ENCODE measurements around the gene RBSN. TPM values are rescaled to one million over a fixed set of nuclear protein-coding genes. Genes with fewer than 3 reads are reported as not detected.

Gene RBSN
- total and polyA plus RNA-seq, 7 experiments from 2014 or later, result 20.5 to 54.4 (median 39.0) TPM

DNA sequence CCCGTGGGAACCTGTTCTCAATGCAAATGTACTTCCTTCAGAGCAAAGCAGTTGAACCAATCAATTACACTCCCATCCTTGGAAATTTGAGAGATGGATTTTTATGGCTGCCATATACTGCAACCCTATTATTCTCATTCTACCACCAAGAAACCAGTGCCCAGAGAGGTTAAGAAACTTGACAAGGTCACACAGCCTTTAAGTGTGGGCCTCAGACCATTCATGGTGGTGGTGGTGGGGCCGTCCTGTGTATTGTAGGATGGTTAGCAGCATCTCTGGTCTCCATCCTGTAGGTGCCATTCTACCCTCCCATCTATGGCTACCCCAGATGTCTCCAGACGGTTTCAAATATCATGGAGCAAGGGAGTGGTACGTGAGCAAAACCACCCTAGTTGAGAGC lies 23.4 kb upstream of the RBSN start:
- H3K27me3 ChIP-seq (ENCODE audit: control insufficient read depth in 2 of 2, insufficient read depth in 2 of 2, low read length in 2 of 2), result no peaks in the 10 kb centered on the region

DNA sequence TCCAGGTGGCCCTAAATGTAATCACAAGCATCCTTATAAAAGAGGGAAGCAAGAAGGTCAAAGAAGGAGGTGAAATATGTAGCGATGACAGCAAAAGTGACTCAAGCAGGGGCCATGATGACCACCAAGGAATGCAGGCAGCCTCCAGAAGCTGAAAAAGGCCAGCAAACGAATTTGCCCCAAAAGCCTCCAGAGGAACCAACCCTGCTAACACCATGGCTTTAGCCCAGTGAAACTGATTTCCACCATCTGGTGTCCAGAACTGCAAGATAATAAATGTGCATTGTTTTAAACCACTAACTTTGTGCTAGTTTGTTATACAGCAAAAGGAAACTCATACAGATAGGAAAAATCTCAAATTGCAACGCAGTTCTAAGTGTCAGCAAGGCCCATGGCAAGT lies 23.0 kb upstream of the RBSN start:
- Mint-ChIP-seq H3K36me3 (peaks cover 0 to 1% (median 0%) of the 10 kb centered on the region in 5 donors), H3K9me3 (peaks cover 0 to 2% (median 0%) of the 10 kb centered on the region in 11 donors), H3K4me1 (peaks cover 0 to 10% (median 4%) of the 10 kb centered on the region in 7 donors), H3K27me3 (peaks cover 0 to 7% (median 5%) of the 10 kb centered on the region in 5 donors), H3K27ac (no peak overlapping the region), H3K4me3 (no peak overlapping the region)
- Histone ChIP-seq H3K36me3 (ENCODE audit: control insufficient read depth in 2 of 3, insufficient read depth in 3 of 3, low read length in 3 of 3) (no peaks in the 10 kb centered on the region), H3K4me1 (ENCODE audit: control insufficient read depth in 2 of 2, insufficient read depth in 2 of 2, low read length in 2 of 2) (no peaks in the 10 kb centered on the region), H3K27ac (ENCODE audit: low read depth, low read length) (no peak overlapping the region), H3K27me3 (ENCODE audit: control insufficient read depth in 2 of 2, insufficient read depth in 2 of 2, low read length in 2 of 2) (no peaks in the 10 kb centered on the region), H3K4me3 (ENCODE audit: low read length) (no peak overlapping the region), H3K9me3 (ENCODE audit: control insufficient read depth in 2 of 3, low read length in 3 of 3) (no peaks in the 10 kb centered on the region)
- intact Hi-C loops (cut with micrococcal nuclease), result no loop called here
- ChIA-PET POLR2A (no interaction called here), CTCF (no interaction called here)
- ATAC-seq (no peak), DNase-seq (no peak)

More for the DNA sequence above, 23.4 kb upstream of the RBSN start:
- H3K4me3 Mint-ChIP-seq, result no peak overlapping the region
- no peak overlapping the region for H3K27ac Mint-ChIP-seq
- DNase-seq, result no peak
- Histone ChIP-seq H3K9me3 (ENCODE audit: control insufficient read depth in 2 of 3, low read length in 3 of 3) (no peaks in the 10 kb centered on the region), H3K4me1 (ENCODE audit: control insufficient read depth in 2 of 2, insufficient read depth in 2 of 2, low read length in 2 of 2) (no peaks in the 10 kb centered on the region), H3K36me3 (ENCODE audit: control insufficient read depth in 2 of 3, insufficient read depth in 3 of 3, low read length in 3 of 3) (no peaks in the 10 kb centered on the region), H3K27ac (ENCODE audit: low read depth, low read length) (no peak overlapping the region), H3K4me3 (ENCODE audit: low read length) (no peak overlapping the region)
- ATAC-seq, result no peak
- H3K27me3 Mint-ChIP-seq, result peaks cover 0 to 8% (median 5%) of the 10 kb centered on the region in 5 donors
- ChIA-PET POLR2A (no interaction called here), CTCF (no interaction called here)
- intact Hi-C loops (cut with micrococcal nuclease), result no loop called here
- H3K9me3 Mint-ChIP-seq, result peaks cover 0 to 2% (median 0%) of the 10 kb centered on the region in 11 donors
- H3K4me1 Mint-ChIP-seq, result peaks cover 0 to 10% (median 4%) of the 10 kb centered on the region in 7 donors
- H3K36me3 Mint-ChIP-seq, result peaks cover 0 to 1% (median 0%) of the 10 kb centered on the region in 5 donors

DNA sequence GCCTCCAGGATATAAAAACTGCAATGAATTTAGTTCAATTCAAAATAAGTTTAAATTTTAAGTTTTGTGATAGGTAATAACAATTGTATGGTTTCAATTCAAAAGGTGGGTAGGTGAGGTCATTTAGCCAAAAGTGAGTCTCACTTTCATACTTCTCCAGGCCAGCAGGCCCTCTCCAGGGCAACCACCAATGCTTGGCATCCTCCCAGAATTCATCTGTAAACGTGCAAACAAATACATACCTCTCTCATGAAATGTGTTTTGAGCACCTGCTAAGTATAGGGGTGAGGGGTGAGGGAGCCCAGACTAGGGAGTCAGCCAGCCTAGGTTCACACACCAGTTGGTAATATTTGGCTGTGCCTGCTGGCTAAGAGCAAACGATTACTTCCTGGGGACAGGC lies 22.0 kb upstream of the RBSN start:
- intact Hi-C loops (cut with micrococcal nuclease), result no loop called here
- Mint-ChIP-seq H3K27ac (no peak overlapping the region), H3K4me1 (peaks cover 0 to 10% (median 4%) of the 10 kb centered on the region in 7 donors), H3K4me3 (no peak overlapping the region), H3K36me3 (peaks cover 0 to 1% (median 0%) of the 10 kb centered on the region in 5 donors), H3K27me3 (peaks cover 0 to 7% (median 4%) of the 10 kb centered on the region in 5 donors), H3K9me3 (peaks cover 0 to 4% (median 0%) of the 10 kb centered on the region in 11 donors)
- Histone ChIP-seq H3K4me3 (ENCODE audit: low read length) (no peak overlapping the region), H3K27me3 (ENCODE audit: control insufficient read depth in 2 of 2, insufficient read depth in 2 of 2, low read length in 2 of 2) (no peaks in the 10 kb centered on the region), H3K27ac (ENCODE audit: low read depth, low read length) (no peak overlapping the region), H3K36me3 (ENCODE audit: control insufficient read depth in 2 of 3, insufficient read depth in 3 of 3, low read length in 3 of 3) (no peaks in the 10 kb centered on the region), H3K9me3 (ENCODE audit: control insufficient read depth in 2 of 3, low read length in 3 of 3) (no peaks in the 10 kb centered on the region), H3K4me1 (ENCODE audit: control insufficient read depth in 2 of 2, insufficient read depth in 2 of 2, low read length in 2 of 2) (no peaks in the 10 kb centered on the region)
- ChIA-PET POLR2A (no interaction called here), CTCF (no interaction called here)
- no peak for ATAC-seq
- DNase-seq, result no peak

DNA sequence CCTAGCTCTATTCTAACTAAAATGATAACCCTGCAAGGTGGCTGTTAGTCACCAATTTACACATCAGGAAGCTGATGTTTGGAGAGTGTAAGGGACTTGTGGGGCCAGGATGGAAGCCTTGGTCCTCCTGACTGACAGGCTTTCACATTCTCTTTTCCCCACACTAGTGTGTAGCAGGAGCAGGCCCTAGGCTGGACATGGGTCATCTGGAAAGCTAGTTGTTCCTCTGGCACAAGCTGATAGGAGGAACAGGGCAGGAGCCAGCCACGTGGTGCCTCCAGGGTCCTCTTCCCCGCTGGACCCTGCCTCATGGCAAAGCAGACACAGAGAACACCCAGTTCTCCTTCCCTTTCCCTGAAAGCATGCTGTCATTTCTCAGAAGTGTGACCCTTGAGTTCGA lies 18.1 kb upstream of the RBSN start:
- no peak overlapping the region for H3K27ac Mint-ChIP-seq
- no peaks in the 10 kb centered on the region for H3K9me3 ChIP-seq (ENCODE audit: control insufficient read depth in 2 of 3, low read length in 3 of 3)
- no peaks in the 10 kb centered on the region for H3K36me3 Mint-ChIP-seq
- no peaks in the 10 kb centered on the region for H3K4me1 ChIP-seq (ENCODE audit: control insufficient read depth in 2 of 2, insufficient read depth in 2 of 2, low read length in 2 of 2)
- CTCF ChIA-PET, result interaction anchor here (2.8 kb wide), 1 partner anchor 8 kb away, joined by 18 read pairs; no protein-coding TSS in a partner anchor
- intact Hi-C loops (cut with micrococcal nuclease), result no loop called here
- H3K27ac ChIP-seq (ENCODE audit: low read depth, low read length), result no peak overlapping the region
- peaks cover 0 to 23% (median 0%) of the 10 kb centered on the region in 5 donors for H3K27me3 Mint-ChIP-seq
- ATAC-seq, result no peak
- H3K4me3 ChIP-seq (ENCODE audit: low read length), result no peak overlapping the region
- H3K9me3 Mint-ChIP-seq, result peaks cover 0 to 2% (median 0%) of the 10 kb centered on the region in 11 donors
- H3K4me1 Mint-ChIP-seq, result peaks cover 0 to 5% (median 3%) of the 10 kb centered on the region in 7 donors
- DNase-seq, result no peak
- H3K36me3 ChIP-seq (ENCODE audit: control insufficient read depth in 2 of 3, insufficient read depth in 3 of 3, low read length in 3 of 3), result no peaks in the 10 kb centered on the region
- no peak overlapping the region for H3K4me3 Mint-ChIP-seq
- POLR2A ChIA-PET, result no interaction called here
- no peaks in the 10 kb centered on the region for H3K27me3 ChIP-seq (ENCODE audit: control insufficient read depth in 2 of 2, insufficient read depth in 2 of 2, low read length in 2 of 2)

DNA sequence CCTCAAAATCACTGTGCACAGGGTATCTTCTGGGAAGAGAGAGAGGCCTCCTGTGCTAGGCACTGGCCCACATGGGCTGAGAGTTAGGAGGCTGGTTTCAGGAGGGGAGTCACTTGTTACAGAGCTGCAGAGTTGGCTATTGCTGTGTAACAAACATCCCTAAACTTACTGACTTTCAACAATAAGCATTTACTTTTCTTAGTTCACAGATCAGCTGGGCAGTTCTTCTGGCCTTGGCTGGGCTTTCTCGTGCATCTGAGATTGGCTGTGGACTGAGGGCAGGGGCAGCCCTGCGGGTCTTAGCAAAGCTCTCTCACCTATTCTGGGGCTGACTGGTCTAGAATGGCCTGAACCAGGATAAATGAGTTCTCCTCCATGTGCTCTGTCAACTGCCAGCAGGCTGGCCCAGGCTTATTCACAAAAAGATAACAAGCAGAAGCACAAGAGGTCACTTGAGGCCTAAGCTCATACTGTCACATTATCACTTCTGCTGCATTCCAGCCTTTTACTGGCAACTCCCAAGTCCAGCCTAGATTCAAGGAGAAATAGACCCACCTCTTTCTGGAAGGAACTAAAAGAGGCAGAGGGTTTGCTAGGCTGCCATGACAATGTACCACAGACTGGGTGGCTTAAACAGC lies 17.2 kb upstream of the RBSN start:
- Histone ChIP-seq H3K27me3 (ENCODE audit: control insufficient read depth in 2 of 2, insufficient read depth in 2 of 2, low read length in 2 of 2) (no peaks in the 10 kb centered on the region), H3K9me3 (ENCODE audit: control insufficient read depth in 2 of 3, low read length in 3 of 3) (no peaks in the 10 kb centered on the region), H3K4me1 (ENCODE audit: control insufficient read depth in 2 of 2, insufficient read depth in 2 of 2, low read length in 2 of 2) (no peaks in the 10 kb centered on the region), H3K4me3 (ENCODE audit: low read length) (no peak overlapping the region), H3K36me3 (ENCODE audit: control insufficient read depth in 2 of 3, insufficient read depth in 3 of 3, low read length in 3 of 3) (no peaks in the 10 kb centered on the region), H3K27ac (ENCODE audit: low read depth, low read length) (no peak overlapping the region)
- ChIA-PET CTCF (interaction anchor here (0.6 kb wide), 1 partner anchor 109 kb away, joined by 4 read pairs; no protein-coding TSS in a partner anchor), POLR2A (no interaction called here)
- no peak overlapping the region for H3K4me3 Mint-ChIP-seq
- H3K27me3 Mint-ChIP-seq, result peaks cover 0 to 23% (median 0%) of the 10 kb centered on the region in 5 donors
- H3K36me3 Mint-ChIP-seq, result no peaks in the 10 kb centered on the region
- intact Hi-C loops (cut with micrococcal nuclease), result no loop called here
- no peak overlapping the region for H3K27ac Mint-ChIP-seq
- H3K4me1 Mint-ChIP-seq, result peaks cover 0 to 5% (median 3%) of the 10 kb centered on the region in 7 donors
- ATAC-seq, result no peak
- no peak for DNase-seq
- peaks cover 0 to 2% (median 0%) of the 10 kb centered on the region in 11 donors for H3K9me3 Mint-ChIP-seq

DNA sequence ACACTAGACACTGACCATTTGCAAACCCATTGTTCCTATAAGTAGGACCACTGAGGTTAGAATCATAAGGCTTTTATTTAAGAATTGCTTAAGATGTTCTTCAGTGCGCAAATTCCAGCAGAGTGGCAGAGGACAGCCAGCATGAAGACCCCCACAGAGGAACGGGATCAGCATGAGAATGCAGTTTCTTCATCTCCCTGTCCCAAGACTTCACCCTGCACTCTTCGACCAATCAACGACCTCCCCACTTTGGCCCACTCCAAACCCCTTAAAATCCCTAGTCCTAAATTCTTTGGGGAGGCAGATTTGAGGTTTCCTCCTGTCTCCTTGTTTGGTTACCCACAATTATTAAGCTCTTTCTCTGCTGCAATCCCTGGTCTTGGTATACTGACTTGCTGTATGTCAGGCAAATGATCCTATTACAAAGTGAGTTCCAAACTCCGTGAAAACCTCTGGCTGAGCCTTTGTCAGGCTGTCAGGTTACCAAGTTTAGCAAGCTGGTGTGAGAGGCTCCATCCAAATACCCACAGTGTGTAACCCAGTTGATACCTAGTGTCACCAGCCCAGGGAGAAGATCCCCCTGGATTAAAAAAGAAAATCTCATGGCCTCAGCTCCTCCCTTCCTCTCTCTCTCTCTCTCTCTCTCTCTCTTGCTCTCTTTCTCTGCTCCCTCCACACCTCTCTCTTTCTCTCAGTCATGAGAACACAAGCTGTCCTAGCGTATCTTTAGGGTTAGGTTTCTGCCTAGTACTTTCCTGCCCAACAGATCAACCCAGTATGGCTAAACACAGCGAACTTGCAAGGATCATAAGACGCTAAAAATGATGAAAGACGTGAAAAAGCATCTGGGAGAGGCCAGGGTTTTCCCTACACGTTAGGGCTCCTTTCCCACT lies 15.8 kb upstream of the RBSN start:
- ChIA-PET POLR2A (no interaction called here), CTCF (no interaction called here)
- H3K27ac Mint-ChIP-seq, result no peak overlapping the region
- DNase-seq (no peak), ATAC-seq (no peak)
- H3K27me3 Mint-ChIP-seq, result peaks cover 0 to 22% (median 0%) of the 10 kb centered on the region in 5 donors
- no peaks in the 10 kb centered on the region for H3K4me1 ChIP-seq (ENCODE audit: control insufficient read depth in 2 of 2, insufficient read depth in 2 of 2, low read length in 2 of 2)
- peaks cover 0 to 5% (median 3%) of the 10 kb centered on the region in 7 donors for H3K4me1 Mint-ChIP-seq
- H3K4me3 Mint-ChIP-seq, result no peak overlapping the region
- H3K36me3 Mint-ChIP-seq, result no peaks in the 10 kb centered on the region
- H3K36me3 ChIP-seq (ENCODE audit: control insufficient read depth in 2 of 3, insufficient read depth in 3 of 3, low read length in 3 of 3), result no peaks in the 10 kb centered on the region
- no peaks in the 10 kb centered on the region for H3K27me3 ChIP-seq (ENCODE audit: control insufficient read depth in 2 of 2, insufficient read depth in 2 of 2, low read length in 2 of 2)
- intact Hi-C loops (cut with micrococcal nuclease), result no loop called here
- H3K9me3 Mint-ChIP-seq, result peaks cover 0 to 2% (median 0%) of the 10 kb centered on the region in 11 donors
- H3K4me3 ChIP-seq (ENCODE audit: low read length), result no peak overlapping the region
- no peaks in the 10 kb centered on the region for H3K9me3 ChIP-seq (ENCODE audit: control insufficient read depth in 2 of 3, low read length in 3 of 3)
- no peak overlapping the region for H3K27ac ChIP-seq (ENCODE audit: low read depth, low read length)

Data from naive thymus-derived CD4-positive, alpha-beta T cell (primary cell).